GM18511 (cell line): Measurements from ENCODE around the gene NABP2.
"Not testable (repeated sequence)": the region's sequence is repeated elsewhere in the genome, so short reads cannot be mapped to it uniquely, and the experiment has no call there.

Experiments
- ATAC-seq: cut with Tn5 transposase; IDR thresholded peaks from one replicate; pipeline ENCODE4 v1.9.1; 2021; ENCODE audit warnings: mild to moderate bottlenecking, moderate library complexity; ENCODE audit not compliant: unreplicated experiment

NABP2 gene

DNA sequence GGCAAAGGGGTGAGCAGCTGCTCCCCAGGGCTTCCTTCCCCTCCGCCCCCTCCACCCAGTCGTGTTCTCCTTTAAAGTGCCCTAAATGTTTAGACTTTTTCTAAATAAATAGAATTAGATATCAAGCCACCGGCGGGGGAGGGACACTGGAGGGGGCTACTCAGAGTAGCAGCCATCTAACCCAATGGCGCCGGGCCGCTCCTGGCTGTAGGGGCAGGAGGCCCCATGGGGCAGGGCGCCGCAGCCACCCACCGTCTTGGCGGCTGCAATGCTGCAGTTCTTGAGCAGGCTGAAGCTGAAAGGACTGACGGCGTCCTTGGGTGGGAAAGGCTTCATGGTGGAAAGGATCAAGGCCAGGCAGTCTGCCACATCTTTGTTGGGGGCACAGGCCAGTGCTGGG, 18.8 kb downstream of the NABP2 start:
- ATAC-seq: no peak

DNA sequence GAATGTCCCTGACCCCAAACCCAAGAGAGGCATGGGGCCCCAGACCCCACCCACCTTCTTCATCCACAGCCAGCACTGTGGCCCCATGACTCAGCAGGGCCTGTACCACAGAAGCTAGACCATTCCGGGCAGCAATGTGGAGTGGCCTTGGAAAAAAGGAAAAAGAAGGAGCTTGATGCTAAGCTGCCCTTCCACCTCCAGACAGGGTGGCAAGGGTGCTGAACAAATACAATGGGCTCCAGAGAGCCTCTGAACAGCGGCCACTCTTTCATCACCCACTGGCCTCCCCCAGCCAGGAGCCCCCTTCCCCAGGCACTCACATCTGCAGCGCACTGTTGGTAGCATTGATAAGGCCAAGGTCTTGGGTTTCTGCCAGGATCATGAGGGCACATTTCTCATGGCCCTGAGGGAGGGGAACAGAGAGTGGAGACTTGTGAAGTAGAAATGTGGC, 19.6 kb downstream of the NABP2 start:
- ATAC-seq: no peak

DNA sequence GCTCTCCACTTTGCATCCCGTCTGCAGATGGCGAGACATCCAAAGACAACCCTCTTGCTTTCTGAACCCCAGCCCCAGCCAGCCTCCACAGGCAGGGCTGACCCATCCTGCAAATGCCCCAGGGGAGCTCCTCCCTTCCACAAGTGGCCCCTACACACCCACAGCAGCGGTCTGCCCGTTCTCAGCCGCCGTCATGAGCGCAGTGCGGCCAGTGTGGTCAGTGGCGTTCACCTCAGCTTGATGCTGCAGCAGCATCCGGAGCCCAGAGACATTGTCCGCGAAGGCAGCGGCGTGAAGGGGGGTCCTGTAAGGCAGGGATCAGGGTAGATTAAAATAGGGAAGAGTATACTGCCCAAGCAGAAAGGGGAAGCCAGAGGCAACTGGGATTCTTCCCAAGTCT, 20.4 kb downstream of the NABP2 start:
- ATAC-seq: no peak

DNA sequence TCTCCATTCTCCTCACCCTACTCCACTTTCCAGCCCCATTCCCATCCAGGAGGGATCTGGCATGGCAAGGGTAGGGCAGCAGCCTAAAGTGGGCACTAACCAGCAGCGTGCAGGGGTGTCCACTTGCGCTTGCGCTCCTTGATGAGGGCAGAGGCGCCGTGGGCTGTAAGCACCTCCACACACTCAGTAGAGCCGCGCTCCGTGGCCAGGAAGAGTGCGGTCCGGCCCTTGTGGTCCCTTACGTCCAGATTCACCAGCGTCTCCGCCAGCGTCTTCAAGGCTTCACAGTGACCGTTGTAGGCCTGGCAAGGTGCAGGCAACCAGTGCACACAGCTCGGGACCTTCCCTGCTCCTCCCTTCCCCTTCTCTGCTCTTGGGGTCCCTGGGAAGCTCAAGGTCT, 23.8 kb downstream of the NABP2 start:
- ATAC-seq: no peak

DNA sequence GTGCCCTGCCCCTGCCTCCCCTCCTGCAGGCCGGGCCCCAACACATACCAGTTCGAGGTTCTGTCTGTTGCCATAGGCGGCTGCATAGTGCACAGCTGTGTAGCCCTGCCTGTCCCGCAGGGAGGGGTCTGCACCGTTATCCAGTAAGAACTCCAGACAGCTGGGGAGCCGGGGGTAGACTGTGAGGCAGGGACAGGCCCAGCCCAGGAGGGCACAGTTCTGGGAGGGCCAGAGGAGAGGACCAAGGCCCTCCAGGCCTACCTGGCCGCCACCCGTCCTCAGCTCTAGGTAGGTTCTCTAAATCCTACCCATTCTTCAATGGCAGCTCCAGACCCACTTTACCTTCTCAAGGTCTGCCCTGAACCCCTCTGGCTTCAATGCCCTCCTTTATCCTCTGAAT, 24.6 kb downstream of the NABP2 start:
- ATAC-seq: no peak

DNA sequence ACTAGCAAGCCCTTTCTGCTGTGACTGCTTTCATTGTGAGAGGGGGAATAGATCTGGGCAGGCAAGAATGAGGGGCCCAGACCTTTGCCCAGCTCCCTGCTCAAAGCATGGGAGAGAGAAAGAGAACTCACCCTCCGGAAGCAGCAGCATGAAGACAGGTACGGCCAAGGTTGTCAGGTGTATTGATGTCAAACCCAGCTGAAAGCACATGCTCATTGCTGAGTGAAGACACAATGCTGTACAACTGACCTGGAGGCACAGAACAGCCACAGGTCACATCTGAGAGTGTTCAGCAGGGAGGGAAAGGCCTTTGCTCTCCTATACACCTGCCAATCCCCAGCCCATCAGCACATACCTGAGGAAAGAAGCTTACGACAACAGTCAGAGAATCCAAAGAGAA, 28.5 kb downstream of the NABP2 start:
- no peak for ATAC-seq

DNA sequence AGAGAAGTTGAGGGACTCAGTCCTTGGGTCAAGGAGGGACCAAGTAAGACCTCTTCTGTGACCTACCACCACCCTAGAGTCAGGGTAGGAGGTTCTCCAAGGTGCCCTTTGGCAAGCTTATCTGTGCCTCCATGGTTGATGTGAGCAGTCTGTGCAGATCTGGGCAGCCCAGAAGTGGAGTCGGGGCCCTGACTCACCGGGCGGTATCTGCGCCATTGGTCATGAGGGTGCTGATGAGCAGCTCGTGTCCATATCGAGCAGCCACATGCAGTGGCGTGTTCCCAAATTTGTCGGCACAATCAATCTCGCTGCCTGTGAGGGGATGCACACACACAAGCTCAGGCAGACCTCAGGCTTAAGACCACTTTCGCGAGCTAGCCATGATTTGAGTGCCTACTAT, 28.9 kb downstream of the NABP2 start:
- ATAC-seq: no peak

DNA sequence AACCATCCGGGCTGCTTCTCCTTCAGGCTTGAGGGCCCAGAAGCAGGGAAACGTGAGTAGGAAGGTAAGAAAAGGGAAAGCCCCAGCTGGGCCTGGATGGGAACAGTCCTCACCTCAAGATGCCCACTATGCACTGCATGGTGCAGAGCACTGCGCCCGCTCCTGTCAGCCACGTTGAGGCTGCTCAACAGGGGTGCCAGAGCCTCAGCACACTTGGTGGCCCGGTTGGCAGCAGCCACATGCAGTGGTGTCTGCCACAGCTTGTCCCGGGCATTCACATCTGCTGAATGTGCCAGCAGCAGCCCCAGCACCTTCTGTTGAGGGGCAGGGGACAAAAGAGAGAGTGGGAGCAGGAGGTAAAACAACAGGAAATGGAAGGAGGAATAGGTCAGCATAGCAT, 31.5 kb downstream of the NABP2 start:
- no peak for ATAC-seq

DNA sequence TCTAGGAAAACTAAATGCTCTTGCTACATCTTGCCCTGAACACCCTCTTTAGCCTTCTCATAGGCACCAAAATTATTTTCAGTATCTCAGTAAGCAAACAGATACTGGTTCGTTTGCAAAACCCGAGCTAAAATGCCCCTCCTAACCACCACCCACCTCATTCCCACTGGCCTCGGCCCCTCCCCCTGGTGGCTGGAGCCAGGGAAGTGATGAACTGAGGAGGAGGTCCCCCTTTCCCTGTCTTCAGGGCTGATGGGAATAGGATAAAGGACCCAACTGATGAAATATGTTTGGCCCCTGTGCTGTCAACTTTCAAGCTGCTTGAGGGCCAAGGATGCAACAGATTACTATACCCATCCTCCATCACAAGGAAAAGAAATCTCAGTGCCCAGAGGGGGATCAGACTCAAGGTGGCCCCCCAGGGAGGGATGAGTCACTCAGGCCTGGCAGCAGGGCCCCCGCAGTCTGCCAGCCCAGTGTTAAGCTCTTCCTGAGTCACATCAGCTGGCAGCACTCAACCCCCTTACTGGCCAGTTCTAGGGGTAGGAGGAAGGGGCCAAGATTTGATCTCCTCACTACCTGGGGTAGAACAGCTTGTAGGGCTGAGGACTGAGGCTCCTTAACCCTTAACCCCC, 32.3 kb downstream of the NABP2 start:
- ATAC-seq: no peak

DNA sequence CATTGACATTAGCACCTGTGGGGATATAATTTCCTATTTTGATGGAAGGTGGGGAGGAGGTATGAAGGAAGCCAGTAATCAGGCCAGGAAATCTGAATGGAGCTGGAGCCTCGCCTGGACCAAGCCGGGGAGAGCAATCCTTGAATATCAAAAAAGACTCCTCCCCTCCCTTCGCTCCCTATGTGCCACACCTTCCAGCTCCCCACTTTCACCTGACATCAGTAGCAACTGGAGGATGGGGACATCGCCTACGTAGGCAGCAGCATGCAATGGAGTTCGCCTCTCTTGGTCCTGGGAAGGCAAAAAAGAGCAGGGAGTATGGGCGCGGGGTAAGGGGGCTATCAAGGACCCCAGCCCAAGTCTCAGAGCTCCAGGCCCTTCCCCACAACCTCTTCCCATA, 32.9 kb downstream of the NABP2 start:
- ATAC-seq: no peak

DNA sequence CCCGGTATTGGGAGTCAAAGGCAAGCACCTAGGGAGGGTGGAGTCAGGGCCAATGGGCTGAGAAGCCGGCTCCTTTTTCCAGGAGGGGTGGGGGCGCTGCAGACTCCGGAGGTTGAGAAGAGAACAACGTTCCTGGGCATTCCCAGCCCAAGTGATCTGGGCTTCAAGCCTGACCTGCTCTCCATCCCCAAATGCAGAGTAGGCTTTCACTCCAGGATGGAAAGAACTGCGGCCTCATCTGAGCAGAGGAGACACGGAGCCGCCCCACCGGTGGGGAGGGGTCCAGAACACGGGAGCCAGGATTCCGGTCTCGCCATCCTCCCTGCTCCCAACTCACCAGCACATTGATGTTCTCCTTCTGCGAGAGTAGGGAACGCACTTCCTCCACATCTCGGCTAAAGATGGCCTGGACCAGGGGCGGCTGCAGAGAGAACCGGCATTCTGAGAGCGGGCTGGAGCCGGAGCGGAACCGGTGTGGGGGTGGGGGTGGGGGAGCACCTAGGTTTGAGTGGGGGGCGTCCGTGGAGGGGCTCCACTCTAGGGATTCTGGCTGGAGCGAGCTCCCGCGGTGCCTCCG, 33.4 kb downstream of the NABP2 start:
- ATAC-seq: peak; percentile 27

DNA sequence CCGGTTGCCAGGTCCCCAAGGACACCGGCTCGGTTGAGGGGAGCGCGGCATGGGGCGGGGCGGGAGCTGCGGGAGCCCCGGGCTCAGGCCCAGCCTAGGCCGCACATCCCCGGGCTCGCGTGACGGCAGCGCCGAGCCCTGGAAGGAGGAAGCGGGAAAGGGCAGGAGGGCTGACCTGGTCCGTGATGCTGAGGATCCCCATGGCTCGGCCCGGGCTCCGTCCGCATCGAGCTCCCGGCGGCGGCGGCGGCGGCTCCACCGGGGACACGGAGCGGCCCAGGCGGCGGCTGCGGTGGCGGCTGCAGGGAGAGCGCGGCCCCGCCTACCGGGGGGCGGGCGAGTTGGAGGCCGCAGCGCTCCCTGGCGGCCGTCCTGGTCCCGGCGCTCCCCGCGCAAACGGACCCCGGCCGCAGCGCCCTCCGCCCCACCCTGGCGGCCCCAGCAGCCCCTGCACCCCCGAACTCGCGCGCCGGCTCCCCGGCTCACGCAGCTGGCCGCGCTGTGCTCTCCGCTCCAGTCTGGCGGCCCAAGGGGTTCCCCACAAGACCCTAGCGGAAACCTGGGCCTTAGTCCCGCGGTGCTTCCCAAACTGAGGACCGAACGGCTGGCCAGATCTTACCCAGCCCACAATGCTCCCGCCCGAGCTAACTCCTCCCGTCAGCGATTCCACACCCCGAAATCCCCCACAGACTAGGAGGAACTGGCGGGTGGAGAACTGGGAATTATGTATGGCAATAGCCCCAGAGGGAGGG, 34.1 kb downstream of the NABP2 start, which contains the start of gene ANKRD52:
Gene ANKRD52 (minus strand): TSS at position 317 of the 752 bp plus-strand sequence. CDS start 115 bp downstream, at position 202.
- ATAC-seq: peak; percentile 92

DNA sequence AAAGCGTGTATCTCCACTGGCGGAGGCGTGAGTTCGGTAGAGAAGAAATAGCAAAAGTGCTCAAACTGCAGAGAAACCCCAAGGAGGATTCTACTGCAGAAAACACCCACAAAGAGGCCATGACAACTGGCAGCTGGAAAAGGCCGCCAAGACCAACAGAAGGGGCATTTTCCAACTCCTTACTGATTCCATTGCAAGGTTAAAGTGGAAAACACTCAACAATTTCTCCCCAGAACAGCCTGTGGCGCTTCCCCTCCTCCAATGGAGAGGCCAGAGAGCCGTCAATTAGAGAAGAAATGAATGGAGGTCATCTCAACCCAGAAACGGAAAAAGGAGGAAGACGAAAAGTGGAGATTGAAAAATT, 34.7 kb downstream of the NABP2 start:
- ATAC-seq: no peak

DNA sequence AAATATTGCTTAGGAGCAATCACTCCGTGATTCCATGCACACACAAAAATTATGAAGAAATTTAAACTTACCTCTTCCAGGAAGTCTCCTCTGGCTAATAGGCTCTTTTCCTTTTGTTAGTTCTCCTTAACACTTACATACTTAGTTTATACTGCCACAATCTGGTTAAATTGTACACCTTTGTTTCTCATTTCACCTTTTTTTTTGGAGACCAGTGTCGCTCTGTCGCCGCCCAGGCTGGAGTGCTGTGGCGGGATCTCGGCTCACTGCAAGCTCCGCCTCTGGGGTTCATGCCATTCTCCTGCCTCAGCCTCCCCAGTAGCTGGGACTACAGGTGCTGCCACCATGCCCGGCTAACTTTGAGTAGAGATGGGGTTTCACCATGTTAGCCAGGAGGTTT, 36.2 kb downstream of the NABP2 start:
- no peak for ATAC-seq

DNA sequence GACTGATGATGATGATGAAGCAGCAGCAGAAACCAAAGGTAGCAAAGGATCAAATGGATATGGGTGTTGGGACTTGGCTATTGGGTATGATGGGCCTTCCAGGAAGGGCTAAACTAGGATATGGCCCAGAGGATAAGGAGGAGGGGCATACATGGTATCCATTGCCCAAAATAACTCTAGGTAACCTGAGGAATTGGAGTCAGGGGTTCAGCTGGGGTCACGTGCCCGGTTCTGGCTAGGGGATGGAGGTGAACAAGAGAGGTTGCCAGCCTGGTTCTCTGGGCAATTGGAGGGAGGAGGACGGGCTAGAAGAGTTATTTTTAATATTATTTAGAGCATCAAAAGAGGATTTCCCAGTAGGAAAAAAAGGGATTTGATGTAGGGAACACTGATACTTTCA, 36.8 kb downstream of the NABP2 start:
- ATAC-seq: no peak

DNA sequence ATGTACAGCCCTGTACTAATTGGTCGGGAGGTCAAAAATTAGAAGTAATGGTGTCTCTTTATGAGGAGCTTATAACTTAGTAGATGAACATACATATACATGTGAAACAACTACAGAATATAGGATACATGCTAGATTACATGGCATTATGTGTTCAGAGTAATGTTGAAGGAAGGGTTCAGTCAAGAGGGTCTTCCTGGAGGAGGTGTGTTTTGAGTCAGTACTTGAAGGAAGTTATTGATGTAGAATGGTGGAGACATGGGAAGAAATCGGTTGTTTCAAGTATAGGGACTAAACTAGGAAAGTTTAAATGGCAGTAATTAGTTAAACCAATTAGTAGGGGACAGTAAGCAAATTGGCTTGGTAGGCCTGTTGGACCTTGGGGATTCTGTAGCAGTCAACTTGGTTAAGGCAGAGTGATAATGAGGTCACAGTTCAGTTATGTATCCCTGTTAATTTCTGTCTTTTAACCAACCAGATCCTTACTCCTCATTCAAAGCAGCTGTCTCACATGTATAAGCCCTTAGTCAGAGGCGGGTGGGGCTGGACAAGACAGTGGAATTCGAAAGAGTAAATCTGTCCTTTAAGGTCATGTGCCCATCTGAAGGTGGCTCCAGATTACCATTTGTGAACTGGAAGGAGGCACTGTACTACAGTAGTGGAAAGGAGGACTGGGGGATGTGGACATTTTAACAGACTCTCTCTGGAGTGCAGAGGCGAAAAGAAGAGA, 37.5 kb downstream of the NABP2 start:
- ATAC-seq: no peak

DNA sequence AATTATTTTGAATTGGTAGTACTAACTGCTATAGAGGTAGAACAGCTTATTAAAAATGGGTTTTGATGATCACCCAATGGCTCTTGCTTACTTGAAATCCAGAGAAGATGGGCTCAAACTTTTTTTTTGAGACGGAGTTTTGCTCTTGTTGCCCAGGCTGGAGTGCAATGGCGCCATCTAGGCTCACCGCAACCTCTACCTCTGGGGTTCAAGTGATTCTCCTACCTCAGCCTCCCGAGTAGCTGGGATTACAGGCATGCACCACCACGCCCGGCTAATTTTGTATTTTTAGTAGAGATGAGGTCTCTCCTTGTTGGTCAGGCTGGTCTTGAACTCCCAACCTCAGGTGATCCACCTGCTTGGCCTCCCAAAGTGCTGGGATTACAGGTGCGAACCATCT, 38.8 kb downstream of the NABP2 start:
- ATAC-seq: not testable (repeated sequence)

DNA sequence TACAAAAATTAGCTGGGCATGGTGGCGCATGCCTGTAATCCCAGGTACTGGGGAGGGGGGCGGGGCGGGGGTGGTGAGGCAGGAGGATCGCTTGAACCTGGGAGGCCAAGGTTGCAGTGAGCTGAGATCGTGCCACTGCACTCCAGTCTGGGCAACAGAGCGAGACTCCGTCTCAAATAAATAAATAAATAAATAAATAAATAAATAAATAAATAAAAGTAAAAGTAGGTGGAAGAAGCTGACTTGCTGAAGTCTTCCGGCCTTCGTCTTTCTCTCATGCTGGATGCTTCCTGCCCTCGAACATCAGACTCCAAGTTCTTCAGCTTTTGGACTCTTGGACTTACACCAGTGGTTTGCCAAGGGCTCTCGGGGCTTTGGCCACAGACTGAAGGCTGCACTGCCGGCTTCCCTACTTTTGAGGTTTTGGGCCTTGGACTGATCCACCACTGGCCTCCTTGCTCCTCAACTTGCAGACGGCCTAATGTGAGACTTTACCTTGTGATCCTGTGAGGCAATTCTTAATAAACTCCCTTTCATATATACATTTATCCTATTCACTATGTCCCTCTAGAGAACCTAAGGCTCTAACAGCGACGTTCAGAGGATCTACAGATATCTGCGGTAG, 42.0 kb downstream of the NABP2 start:
- ATAC-seq: not testable (repeated sequence)

DNA sequence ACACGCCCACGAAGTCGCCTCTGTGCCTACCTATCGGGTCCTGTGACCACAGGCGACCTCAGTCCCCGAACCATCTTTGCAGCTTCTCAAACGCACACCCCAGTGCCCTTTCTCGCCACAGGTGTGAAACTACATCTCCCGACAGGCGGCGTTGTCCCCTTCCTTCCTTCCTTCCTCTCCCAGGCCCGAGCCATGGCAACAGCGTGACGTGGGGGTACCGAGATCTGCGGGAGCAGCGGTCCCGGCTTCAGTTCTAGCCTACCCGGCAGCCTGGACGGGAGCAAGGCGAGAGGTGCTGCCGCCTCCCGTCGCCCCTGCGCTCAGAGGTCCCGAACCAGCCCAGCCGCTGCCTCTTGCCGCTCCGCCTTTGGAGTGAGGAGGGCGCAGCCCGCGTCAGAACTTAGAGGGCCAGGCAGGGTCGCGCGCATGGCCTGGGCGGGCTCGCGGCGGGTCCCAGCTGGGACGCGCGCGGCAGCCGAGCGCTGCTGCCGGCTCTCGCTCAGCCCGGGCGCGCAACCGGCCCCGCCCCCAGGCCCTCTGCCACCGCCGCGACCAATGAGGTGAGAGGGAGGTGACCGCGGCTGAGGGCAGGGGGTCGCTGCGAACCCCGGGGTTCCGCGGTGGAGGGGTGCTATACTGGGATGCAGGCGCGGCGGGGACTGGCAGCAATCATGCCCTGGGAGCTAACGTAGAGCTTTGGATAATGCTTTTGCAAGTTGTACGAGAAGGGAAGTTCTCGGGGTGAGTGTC, 42.7 kb downstream of the NABP2 start, which contains the start of gene COQ10A:
Gene COQ10A (plus strand): TSS at position 250 of the 750 bp plus-strand sequence. CDS start 177 bp downstream, at position 427.
- peak; percentile 92 for ATAC-seq

DNA sequence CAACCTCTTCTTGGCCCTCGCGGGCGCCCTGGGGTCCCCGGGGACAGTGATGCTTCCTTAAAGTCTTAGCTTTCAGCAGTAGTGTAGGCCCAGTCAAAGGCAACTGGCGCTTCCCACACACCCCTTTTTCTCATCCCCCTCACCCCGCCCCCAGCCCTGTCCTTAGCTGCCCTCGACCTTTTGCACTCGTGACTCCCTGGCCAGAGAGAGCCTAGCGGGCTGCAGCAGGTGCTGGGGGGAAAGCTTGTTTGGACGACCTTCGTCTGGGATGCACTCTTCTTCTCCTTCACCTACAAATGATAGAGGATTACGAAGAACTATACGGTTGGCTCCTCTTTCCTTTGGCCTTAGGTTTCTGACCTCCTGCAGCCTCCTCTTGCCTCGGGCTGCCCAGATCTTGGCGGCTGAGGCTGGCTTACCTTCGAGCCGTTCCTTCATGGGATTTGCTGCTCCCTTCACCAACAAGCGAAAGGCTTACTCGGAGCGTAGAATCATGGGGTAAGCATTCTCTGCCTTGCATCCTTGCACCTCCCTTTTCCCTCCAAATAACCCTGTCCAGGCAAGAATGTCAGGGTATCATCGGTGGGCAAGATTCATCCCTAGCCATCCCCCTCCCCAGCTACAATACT, 43.4 kb downstream of the NABP2 start:
- peak; percentile 28 for ATAC-seq
